WI38 (cell line): ENCODE data around the gene ST8SIA3.

Experiments
- H3K4me3 ChIP-seq: 2 replicates; pipeline ENCODE4 v1.5.1; 2011; ENCODE audit warnings: low read depth, mild to moderate bottlenecking, control low read depth, low read length
- CTCF ChIP-seq: IDR thresholded peaks from 2 replicates; pipeline ENCODE4 v1.5.1; 2012; ENCODE audit warnings: low read depth, mild to moderate bottlenecking, control low read depth, low read length

The ST8SIA3 gene

GRCh38 chr18:57343833-57344232 is 8.5 kb upstream of the ST8SIA3 start:
- no peak overlapping the region for H3K4me3 ChIP-seq
- TF ChIP-seq CTCF = no peak

GRCh38 chr18:57346876-57347275 is 5.5 kb upstream of the ST8SIA3 start:
- TF ChIP-seq CTCF = no peak

GRCh38 chr18:57347784-57348183 is 4.6 kb upstream of the ST8SIA3 start:
- TF ChIP-seq CTCF = no peak
- H3K4me3 ChIP-seq = no peak overlapping the region

More at GRCh38 chr18:57346876-57347275, 5.5 kb upstream of the ST8SIA3 start:
- H3K4me3 ChIP-seq = no peak overlapping the region

GRCh38 chr18:57352761-57353136 is 392 bp downstream of the ST8SIA3 start:
- no peak for TF ChIP-seq CTCF
- H3K4me3 ChIP-seq = no peak overlapping the region

- H3K4me3 ChIP-seq = no peak overlapping the region
- no peak for TF ChIP-seq CTCF
Observed at GRCh38 chr18:57353137-57353939, 981 bp downstream of the ST8SIA3 start.

- no peak for TF ChIP-seq CTCF
- H3K4me3 ChIP-seq = no peak overlapping the region
Observed at GRCh38 chr18:57353940-57354461, 1.6 kb downstream of the ST8SIA3 start.

GRCh38 chr18:57359433-57359832 is 7.1 kb downstream of the ST8SIA3 start:
- H3K4me3 ChIP-seq = no peak overlapping the region
- TF ChIP-seq CTCF = no peak
